PFSK-1 (cell line): ENCODE results near the gene EML1.
A peak's percentile ranks its signal among the peaks of the same experiment; 100 is the strongest.

Source experiments
- FOXP2 ChIP-seq: optimal IDR thresholded peaks from 2 replicates; pipeline ENCODE3; 2011; ENCODE audit warnings: borderline replicate concordance, control low read depth, inconsistent platforms; ENCODE audit not compliant: insufficient read depth; ENCODE audit errors: extremely low read length, extremely low read depth
- POLR2AphosphoS5 ChIP-seq: IDR thresholded peaks from 2 replicates; pipeline ENCODE4 v1.6.1; 2012; ENCODE audit warnings: low read depth, mild to moderate bottlenecking, control low read depth, low read length, moderate library complexity
- REST ChIP-seq, 2 experiments: IDR thresholded peaks; 2 replicates each; pipeline versions ENCODE4 v1.6.1 to v1.8.0; 2011 to 2012; ENCODE audit warnings: low read depth in 2 of 2, low read length in 2 of 2, control low read depth in 1 of 2, inconsistent platforms in 1 of 2, mild to moderate bottlenecking in 1 of 2, moderate library complexity in 1 of 2; ENCODE audit not compliant: insufficient read depth in 1 of 2
- SIN3A ChIP-seq: IDR thresholded peaks from 2 replicates; pipeline ENCODE4 v1.6.1; 2012; ENCODE audit warnings: mild to moderate bottlenecking, low read length, moderate library complexity, borderline replicate concordance; ENCODE audit not compliant: insufficient read depth
- TAF1 ChIP-seq: IDR thresholded peaks from 2 replicates; pipeline ENCODE4 v1.6.1; 2012; ENCODE audit warnings: low read length, control low read depth, borderline replicate concordance; ENCODE audit not compliant: insufficient read depth

Gene EML1

GRCh38 chr14:99753225-99754140, 39.7 kb upstream of the EML1 start:
- no peak for TF ChIP-seq TAF1
- TF ChIP-seq POLR2AphosphoS5: no peak
- TF ChIP-seq SIN3A: no peak
- TF ChIP-seq FOXP2: no peak
- TF ChIP-seq REST (IDR thresholded peaks at IDR 0.05; ENCODE audit: insufficient read depth in 1 of 2, low read depth in 2 of 2, low read length in 2 of 2): no peak

DNA sequence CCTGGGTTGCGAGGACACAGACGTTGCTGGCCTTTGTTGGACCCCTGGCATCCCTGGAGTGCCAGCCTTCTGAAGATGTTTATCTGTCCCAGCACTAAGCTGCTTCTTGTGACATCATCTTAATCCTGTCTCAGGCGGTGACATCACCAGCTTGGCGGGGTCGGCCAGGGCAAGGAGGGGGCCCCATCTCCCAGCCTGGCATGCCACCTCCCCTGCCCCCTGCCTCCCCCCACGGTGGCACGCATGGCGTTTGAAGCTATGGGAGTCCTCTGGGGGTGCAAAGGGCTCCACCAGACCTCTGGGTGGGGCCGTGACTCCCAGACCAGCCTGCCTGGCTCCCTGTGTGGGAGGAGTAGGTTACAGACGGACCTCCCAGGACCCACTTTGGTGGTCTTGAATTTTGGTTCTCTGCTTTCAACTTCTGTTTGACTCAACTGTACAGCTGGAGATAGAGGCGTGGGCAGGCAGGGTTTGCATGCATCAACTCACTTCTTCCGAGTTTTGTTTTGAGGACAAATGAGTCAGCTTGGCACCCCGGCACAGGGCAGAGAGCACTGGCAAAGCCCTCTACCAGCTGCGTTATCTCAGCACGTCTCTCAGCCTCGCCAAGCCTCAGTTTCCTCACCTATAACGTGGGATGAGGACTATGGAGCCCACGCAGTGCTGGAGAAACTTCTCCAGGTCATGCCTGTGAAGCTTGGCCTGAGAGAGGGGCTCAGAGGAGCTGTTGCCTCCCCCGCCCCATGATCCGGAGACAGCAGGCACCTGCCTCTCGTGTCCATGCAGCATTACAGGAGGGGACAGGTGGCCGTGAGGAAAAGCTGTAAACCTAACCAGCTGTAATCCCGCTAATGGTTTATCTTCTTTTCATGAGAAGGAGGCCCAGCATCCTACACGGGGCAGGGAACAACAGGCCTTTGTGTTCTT, 38.8 kb upstream of the EML1 start:
- TF ChIP-seq FOXP2: no peak
- TF ChIP-seq TAF1: no peak
- TF ChIP-seq REST (IDR thresholded peaks at IDR 0.05; ENCODE audit: insufficient read depth in 1 of 2, low read depth in 2 of 2, low read length in 2 of 2): no peak
- TF ChIP-seq POLR2AphosphoS5: no peak
- no peak for TF ChIP-seq SIN3A

- TF ChIP-seq TAF1 (no peak), FOXP2 (no peak), POLR2AphosphoS5 (no peak), SIN3A (no peak), REST (IDR thresholded peaks at IDR 0.05; ENCODE audit: insufficient read depth in 1 of 2, low read depth in 2 of 2, low read length in 2 of 2) (no peak)
These were observed 38.2 kb upstream of the EML1 start for GRCh38 chr14:99755068-99755405.

- peak; percentile 31 for TF ChIP-seq FOXP2
- TF ChIP-seq SIN3A: no peak
These were observed 37.3 kb upstream of the EML1 start for GRCh38 chr14:99755629-99756603.

DNA sequence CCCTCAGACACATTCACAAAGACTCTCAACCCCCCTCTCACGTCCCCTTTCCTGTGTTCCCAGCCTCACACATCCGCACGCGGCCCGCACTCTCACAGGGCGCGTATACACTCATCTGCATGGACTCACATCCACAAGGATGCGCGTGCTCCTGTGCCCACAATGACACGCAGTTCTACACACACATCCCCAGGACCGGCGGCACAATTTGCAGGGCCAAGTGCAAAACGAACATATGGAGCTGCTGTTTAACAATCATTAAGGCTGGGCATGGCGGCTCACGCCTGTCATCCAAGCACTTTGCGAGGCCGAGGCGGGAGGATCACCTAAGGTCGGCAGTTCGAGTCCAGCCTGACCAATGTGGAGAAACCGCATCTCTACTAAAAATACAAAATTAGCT, 36.4 kb upstream of the EML1 start:
- TF ChIP-seq POLR2AphosphoS5 (no peak), SIN3A (no peak), FOXP2 (no peak), TAF1 (no peak), REST (IDR thresholded peaks at IDR 0.05; ENCODE audit: insufficient read depth in 1 of 2, low read depth in 2 of 2, low read length in 2 of 2) (no peak)
